GM18519 (cell line): ENCODE measurements around the gene ZNF280A.
"Not testable (repeated sequence)": the region's sequence is repeated elsewhere in the genome, so short reads cannot be mapped to it uniquely, and the experiment has no call there.

Source experiments
- ATAC-seq: cut with Tn5 transposase; IDR thresholded peaks from one replicate; pipeline ENCODE4 v1.9.1; 2021; ENCODE audit warnings: mild to moderate bottlenecking, moderate library complexity; ENCODE audit not compliant: unreplicated experiment, low FRiP score

Gene ZNF280A

DNA sequence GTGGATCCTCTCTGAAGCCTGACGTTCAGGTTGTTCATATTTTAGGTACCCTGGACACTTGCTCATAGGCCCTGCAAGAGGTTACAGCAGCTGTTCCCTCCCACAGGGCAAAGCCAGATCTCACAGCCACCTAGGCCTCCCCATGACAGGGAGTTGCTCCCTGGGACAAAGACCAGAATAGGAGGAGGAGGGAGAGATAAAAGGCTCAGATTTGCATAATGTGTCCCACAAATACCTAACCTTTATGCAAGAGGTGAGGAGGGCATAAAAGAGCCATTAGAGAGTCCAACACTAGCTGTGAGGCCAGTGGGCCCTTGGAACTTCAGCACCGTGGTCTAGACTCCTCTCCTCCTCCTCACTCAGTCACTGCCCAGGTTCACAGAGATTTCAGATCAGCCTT, 45.3 kb downstream of the ZNF280A start:
- ATAC-seq: no peak

DNA sequence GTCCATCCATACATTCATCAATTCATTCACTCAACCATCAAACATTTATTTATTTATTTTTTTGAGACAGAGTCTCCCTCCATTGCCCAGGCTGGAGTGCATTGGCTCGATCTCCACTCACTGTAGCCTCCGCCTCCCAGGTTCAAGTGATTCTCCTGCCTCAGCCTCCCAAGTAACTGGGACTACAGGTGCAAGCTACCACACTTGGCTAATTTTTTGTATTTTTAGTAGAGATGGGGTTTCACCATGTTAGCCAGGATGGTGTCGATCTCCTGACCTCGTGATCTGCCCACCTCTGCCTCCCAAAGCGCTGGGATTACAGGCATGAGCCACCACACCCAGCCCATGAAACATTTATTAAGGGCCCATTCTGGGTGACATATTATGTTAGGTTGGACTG, 49.0 kb downstream of the ZNF280A start:
- not testable (repeated sequence) for ATAC-seq

DNA sequence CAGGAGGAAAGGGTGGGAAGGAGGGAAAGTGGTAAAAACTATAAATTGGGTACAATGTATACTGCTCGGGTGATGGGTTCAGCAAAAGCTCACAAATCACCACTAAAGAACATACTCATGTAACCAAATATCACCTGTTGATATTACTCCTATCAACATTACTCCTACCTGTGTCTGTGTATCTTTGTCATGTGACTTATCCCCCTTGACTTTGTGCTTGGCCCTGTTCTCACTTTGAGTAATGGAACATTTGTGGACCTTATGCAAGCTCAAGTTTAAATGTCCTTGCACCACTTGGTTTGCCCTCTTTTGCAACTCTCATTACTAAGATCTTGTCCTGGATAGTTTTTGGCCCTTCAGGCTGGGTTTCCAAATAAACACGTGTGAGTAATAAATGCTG, 50.5 kb downstream of the ZNF280A start:
- ATAC-seq: no peak

DNA sequence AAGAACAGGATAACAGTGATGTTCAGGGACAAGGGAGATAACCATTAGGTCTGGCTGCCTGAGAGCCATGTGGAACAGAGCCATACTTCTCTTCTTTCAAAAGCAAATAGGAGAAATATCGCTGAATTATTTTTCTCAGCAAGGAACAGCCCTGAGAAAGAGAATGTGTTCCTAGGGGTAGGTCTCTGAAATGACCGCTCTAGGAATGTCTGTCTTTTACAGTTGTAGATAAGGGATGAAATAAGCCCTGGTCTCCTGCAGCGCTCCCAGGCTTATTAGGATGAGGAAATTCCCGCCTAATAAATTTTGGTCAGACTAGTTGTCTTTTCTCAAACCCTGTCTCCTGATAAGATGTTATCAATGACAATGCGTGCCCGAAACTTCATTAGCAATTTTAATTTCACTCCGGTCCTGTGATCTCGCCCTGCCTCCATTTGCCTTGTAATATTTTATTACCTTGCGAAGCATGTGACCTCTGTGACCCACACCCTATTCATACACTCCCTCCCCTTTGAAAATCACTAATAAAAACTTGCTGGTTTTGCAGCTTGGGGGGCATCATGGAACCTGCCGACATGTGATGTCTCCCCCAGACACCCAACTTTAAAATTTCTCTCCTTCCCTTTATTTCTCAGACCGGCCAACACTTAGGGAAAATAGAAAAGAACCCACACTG, 51.1 kb downstream of the ZNF280A start:
- not testable (repeated sequence) for ATAC-seq

DNA sequence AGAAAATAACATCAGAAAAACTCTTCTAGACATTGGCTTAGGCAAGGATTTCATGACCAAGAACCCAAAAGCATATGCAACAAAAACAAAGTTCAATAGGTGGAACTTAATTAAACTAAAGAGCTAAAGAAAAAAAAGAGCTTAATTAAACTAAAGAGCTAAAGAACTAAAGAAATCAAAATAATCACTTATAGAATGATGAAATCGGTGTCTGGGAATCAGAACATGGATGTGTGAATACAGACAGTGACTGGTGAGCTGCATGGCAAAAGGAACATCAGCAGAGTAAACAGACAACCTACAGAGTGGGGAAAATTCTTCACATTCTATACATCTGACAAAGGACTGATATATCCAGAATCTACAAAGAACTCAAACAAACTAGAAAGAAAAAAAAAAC, 53.0 kb downstream of the ZNF280A start:
- no peak for ATAC-seq

DNA sequence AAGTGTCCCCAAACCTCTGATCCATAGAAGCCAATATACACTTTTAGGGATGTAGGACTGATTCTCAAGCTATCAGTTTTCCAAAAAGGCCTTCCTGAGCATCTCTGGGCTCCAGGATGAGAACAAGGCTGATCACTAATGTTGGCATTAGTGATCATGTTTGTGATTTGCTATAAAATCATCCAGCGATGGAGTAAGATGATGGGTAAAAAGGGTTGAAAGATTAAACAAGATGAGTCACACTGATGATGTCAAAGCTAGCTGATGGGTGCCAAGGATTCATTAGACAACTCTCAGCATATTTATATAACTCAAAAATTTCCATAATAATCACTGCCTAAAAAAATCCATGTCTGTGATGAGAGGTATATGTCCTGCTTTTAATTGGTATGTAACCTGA, 54.3 kb downstream of the ZNF280A start:
- ATAC-seq: no peak

DNA sequence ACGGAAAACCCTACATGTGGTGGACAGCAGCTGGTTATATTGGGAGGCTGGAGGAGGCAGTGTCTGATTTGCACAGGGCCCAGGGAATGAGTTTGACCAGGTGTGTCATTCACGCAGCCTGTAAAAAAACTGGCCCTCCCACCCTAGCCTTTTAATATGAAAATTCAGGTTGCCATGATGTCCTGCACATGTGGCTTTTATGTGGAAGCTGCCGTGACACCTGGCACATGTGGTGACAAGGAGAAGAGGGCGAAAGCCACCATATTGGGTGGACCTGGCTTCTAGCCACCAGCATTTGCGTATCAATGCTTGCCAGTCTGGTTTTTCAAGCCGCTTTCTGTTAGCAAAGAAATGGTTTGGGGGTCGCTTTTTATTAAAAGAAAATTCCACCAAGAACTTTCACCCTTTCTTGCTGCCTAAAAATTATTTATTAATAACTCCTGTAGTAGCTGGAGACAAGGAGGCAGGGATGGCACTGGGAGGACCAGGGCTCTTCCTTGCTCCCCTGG, 54.9 kb downstream of the ZNF280A start:
- no peak for ATAC-seq

DNA sequence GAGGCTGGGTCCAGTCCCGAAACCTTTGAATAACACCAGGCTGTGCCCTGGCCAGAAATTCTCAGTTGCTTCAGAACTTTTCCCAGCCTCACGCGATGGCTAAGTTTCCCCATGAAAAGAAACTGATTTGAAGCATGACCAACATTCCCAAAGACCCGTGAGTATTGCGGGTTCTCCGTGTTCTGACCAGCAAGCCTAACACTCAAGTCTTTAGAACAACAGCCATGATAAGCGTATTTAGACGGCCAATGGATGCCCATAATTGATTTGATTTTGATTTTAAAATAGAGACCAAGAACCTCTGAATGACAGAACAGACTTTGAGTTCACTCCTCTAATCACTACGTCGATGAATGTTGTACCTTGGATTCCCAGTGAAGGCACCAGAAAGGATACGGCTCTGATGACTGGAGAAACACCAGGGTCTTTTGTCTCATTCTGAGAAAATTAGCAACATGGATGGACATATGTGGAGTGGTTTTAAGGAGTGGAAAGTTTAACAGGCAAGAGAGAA, 55.5 kb downstream of the ZNF280A start:
- no peak for ATAC-seq

DNA sequence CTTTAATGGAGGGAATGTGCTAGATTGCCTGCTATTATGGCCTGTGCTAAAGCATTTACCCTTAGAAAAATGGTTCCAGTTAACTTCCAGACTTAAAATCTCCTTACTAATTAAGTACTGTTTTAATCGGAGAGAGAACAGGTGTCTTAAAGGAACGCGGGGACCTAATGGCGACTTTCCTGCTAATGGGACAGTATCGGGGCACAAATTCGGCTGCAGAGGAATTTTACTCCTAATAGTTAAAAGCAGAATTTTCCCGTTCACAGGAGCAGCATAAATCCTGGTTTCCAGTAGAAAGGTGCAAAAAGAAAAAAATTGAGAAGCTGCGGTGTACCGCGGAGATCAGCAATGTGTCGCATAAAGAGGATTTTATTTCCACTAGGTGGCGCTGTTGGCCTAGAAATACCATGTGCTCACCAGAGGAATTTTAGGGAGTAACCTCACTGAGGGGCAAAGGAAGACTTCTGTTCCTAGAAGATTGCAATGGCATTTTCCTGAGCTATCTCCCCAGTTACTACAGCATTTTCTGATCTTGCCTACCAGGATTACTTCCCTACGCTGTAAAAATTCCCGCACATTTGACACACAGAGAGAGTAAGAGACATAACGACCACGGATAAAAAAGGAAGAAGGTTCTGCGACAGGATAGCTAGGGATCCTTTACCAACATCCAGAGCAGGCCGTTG, 56.1 kb downstream of the ZNF280A start:
- ATAC-seq: no peak
